Type B pancreatic cell (in vitro differentiated cells): ENCODE measurements around the gene PAX7. TPM values are rescaled to one million over a fixed set of nuclear protein-coding genes. Genes with fewer than 3 reads are reported as not detected.
"Not testable (repeated sequence)": the region's sequence is repeated elsewhere in the genome, so short reads cannot be mapped to it uniquely, and the experiment has no call there.

Experiments used
- DNase-seq: peaks from one replicate; pipeline ENCODE4 v3.0.0; 2021; ENCODE audit warnings: mixed read lengths; ENCODE audit not compliant: unreplicated experiment; ENCODE audit errors: extremely low spot score
- H3K27ac Mint-ChIP-seq: 2 replicates; pipeline ENCODE4 v1.8.0; 2021; ENCODE audit warnings: mild to moderate bottlenecking, mixed read lengths
- H3K27me3 Mint-ChIP-seq: 2 replicates; pipeline ENCODE4 v1.8.0; 2021; ENCODE audit warnings: mixed read lengths
- H3K36me3 Mint-ChIP-seq: 2 replicates; pipeline ENCODE4 v1.8.0; 2021; ENCODE audit warnings: mixed read lengths
- H3K4me1 Mint-ChIP-seq: one replicate; pipeline ENCODE4 v1.8.0; 2021; ENCODE audit warnings: mixed read lengths; ENCODE audit not compliant: unreplicated experiment
- H3K4me3 Mint-ChIP-seq: 2 replicates; pipeline ENCODE4 v1.8.0; 2021; ENCODE audit warnings: mild to moderate bottlenecking, mixed read lengths
- H3K9me3 Mint-ChIP-seq: 2 replicates; pipeline ENCODE4 v1.8.0; 2021; ENCODE audit warnings: mixed read lengths
- CTCF ChIP-seq: fragments of 200-600 bp; sonication (generic); conservative IDR thresholded peaks from 2 replicates; pipeline ENCODE4 v1.5.0; 2021; ENCODE audit warnings: antibody characterized with exemption, mild to moderate bottlenecking
- long read RNA-seq: library from polyadenylated mRNA; unstranded; transcript quantifications from one replicate; pipeline ENCODE4 v2.0.0, GENCODE V29; 2020
- total RNA-seq: library from RNA; stranded (reverse); gene quantifications from 2 replicates; pipeline ENCODE4 v1.2.1, GENCODE V29; 2021; ENCODE audit warnings: low replicate concordance

PAX7 gene
- total RNA-seq, result 0.12 and 2.9 TPM in 2 replicates
- long read RNA-seq, result 0 reads

GRCh38 chr1:18630511-18631495 lies at the start of gene PAX7:
TSS of gene PAX7 (plus strand) at chr1:18630846. CDS start at chr1:18631604, 758 bp downstream.
- Mint-ChIP-seq H3K4me1 (peaks cover 7% of the 10 kb centered on the region), H3K27me3 (peaks cover 99% of the 10 kb centered on the region), H3K4me3 (peak within 1 kb of the TSS; percentile 83), H3K36me3 (no peaks in the 10 kb centered on the region), H3K27ac (peak within 1 kb of the TSS; percentile 36), H3K9me3 (no peaks in the 10 kb centered on the region)
- DNase-seq, result no peak
- TF ChIP-seq CTCF, result no peak

GRCh38 chr1:18581420-18581880 lies 49.2 kb upstream of the PAX7 start:
- Mint-ChIP-seq H3K9me3 (no peaks in the 10 kb centered on the region), H3K27me3 (peaks cover 20% of the 10 kb centered on the region)

GRCh38 chr1:18582890-18583289 lies 47.8 kb upstream of the PAX7 start:
- H3K27ac Mint-ChIP-seq, result no peak overlapping the region
- DNase-seq, result no peak
- H3K27me3 Mint-ChIP-seq, result peaks cover 30% of the 10 kb centered on the region
- no peaks in the 10 kb centered on the region for H3K36me3 Mint-ChIP-seq
- H3K4me3 Mint-ChIP-seq, result no peak overlapping the region
- TF ChIP-seq CTCF, result no peak
- H3K9me3 Mint-ChIP-seq, result no peaks in the 10 kb centered on the region
- H3K4me1 Mint-ChIP-seq, result no peaks in the 10 kb centered on the region

More at GRCh38 chr1:18581420-18581880, 49.2 kb upstream of the PAX7 start:
- H3K4me3 Mint-ChIP-seq, result no peak overlapping the region
- no peak for DNase-seq
- TF ChIP-seq CTCF, result peak; percentile 91
- H3K4me1 Mint-ChIP-seq, result no peaks in the 10 kb centered on the region
- no peaks in the 10 kb centered on the region for H3K36me3 Mint-ChIP-seq
- H3K27ac Mint-ChIP-seq, result no peak overlapping the region

- no peak for TF ChIP-seq CTCF
- Mint-ChIP-seq H3K27ac (no peak overlapping the region), H3K4me3 (no peak overlapping the region), H3K4me1 (no peaks in the 10 kb centered on the region), H3K36me3 (no peaks in the 10 kb centered on the region), H3K9me3 (no peaks in the 10 kb centered on the region), H3K27me3 (peaks cover 32% of the 10 kb centered on the region)
- no peak for DNase-seq
Measured at GRCh38 chr1:18583326-18583941, 47.2 kb upstream of the PAX7 start.

- H3K9me3 Mint-ChIP-seq, H3K4me3 Mint-ChIP-seq, H3K36me3 Mint-ChIP-seq, H3K27ac Mint-ChIP-seq, DNase-seq, H3K4me1 Mint-ChIP-seq: not testable (repeated sequence)
- H3K27me3 Mint-ChIP-seq, result peaks cover 39% of the 10 kb centered on the region
Measured at GRCh38 chr1:18586016-18586415, 44.6 kb upstream of the PAX7 start.

GRCh38 chr1:18588093-18588492 lies 42.6 kb upstream of the PAX7 start:
- no peak overlapping the region for H3K4me3 Mint-ChIP-seq

More at GRCh38 chr1:18588093-18588492, 42.6 kb upstream of the PAX7 start:
- Mint-ChIP-seq H3K9me3 (no peaks in the 10 kb centered on the region), H3K27me3 (peaks cover 48% of the 10 kb centered on the region), H3K36me3 (no peaks in the 10 kb centered on the region), H3K4me1 (no peaks in the 10 kb centered on the region), H3K27ac (no peak overlapping the region)
- no peak for DNase-seq
- TF ChIP-seq CTCF, result no peak
